GM18505 (cell line): Measurements from ENCODE around the gene LRRC61.

Experiments used
- ATAC-seq: cut with Tn5 transposase; IDR thresholded peaks from one replicate; pipeline ENCODE4 v1.9.1; 2021; ENCODE audit not compliant: unreplicated experiment
- POLR2A ChIP-seq: IDR thresholded peaks from 4 replicates; pipeline ENCODE4 v1.6.1; 2011; ENCODE audit warnings: borderline replicate concordance; ENCODE audit not compliant: insufficient read depth, insufficient read length; ENCODE audit errors: extremely low read depth

The LRRC61 gene

GRCh38 chr7:150351587-150352194, 28.5 kb downstream of the LRRC61 start:
- ATAC-seq = no peak
- TF ChIP-seq POLR2A = no peak

- no peak for TF ChIP-seq POLR2A
- ATAC-seq = no peak
These were observed 32.5 kb downstream of the LRRC61 start for GRCh38 chr7:150355666-150356059.

GRCh38 chr7:150356265-150356897, 33.2 kb downstream of the LRRC61 start:
- ATAC-seq = no peak
- TF ChIP-seq POLR2A = no peak

- peak; percentile 64 for ATAC-seq
- no peak for TF ChIP-seq POLR2A
These were observed 34.1 kb downstream of the LRRC61 start for GRCh38 chr7:150357270-150357669.

GRCh38 chr7:150357771-150358427, 34.7 kb downstream of the LRRC61 start:
- peak; percentile 25 for ATAC-seq
- TF ChIP-seq POLR2A = no peak

- ATAC-seq = no peak
- no peak for TF ChIP-seq POLR2A
These were observed 35.3 kb downstream of the LRRC61 start for GRCh38 chr7:150358433-150358832.

GRCh38 chr7:150358988-150359621, 36.0 kb downstream of the LRRC61 start:
- ATAC-seq = no peak

GRCh38 chr7:150359622-150360362, 36.6 kb downstream of the LRRC61 start:
- ATAC-seq = no peak

More at GRCh38 chr7:150358988-150359621, 36.0 kb downstream of the LRRC61 start:
- TF ChIP-seq POLR2A = no peak

GRCh38 chr7:150360363-150361058, 37.4 kb downstream of the LRRC61 start:
- no peak for ATAC-seq
- TF ChIP-seq POLR2A = no peak

More at GRCh38 chr7:150359622-150360362, 36.6 kb downstream of the LRRC61 start:
- TF ChIP-seq POLR2A = no peak

- TF ChIP-seq POLR2A = no peak
- ATAC-seq = no peak
These were observed 38.2 kb downstream of the LRRC61 start for GRCh38 chr7:150361402-150361801.

GRCh38 chr7:150361807-150362621, 38.9 kb downstream of the LRRC61 start:
- no peak for TF ChIP-seq POLR2A
- ATAC-seq = no peak

GRCh38 chr7:150363370-150363769, 40.2 kb downstream of the LRRC61 start:
- ATAC-seq = no peak

More at GRCh38 chr7:150363370-150363769, 40.2 kb downstream of the LRRC61 start:
- no peak for TF ChIP-seq POLR2A
